Measurements from ENCODE around the gene MROH2A.

Gene MROH2A

DNA sequence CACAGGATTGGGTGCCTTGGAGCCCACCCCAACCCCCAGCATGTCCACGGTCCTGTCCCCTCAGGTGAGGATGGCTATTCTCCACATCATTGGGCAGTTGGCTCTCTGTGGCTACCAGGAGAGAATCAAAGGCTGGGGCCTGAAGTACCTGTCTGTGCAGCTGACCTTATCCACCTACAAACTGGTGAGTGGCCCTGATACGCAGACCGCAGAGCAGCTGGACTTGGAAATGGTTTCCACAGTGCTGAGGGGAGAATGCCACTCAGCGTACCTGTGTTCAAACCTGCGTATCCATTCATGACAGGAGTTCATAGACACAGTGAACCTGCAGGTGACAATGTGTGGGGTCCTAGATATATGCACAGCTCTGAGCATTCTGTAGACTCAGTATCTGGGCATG lies 21.6 kb downstream of the MROH2A start:
- no peak for DNase-seq (ENCODE audit: low spot score)

GRCh38 chr2:233800208-233800607 lies 22.1 kb downstream of the MROH2A start:
- no peak for DNase-seq (ENCODE audit: low spot score)

DNA sequence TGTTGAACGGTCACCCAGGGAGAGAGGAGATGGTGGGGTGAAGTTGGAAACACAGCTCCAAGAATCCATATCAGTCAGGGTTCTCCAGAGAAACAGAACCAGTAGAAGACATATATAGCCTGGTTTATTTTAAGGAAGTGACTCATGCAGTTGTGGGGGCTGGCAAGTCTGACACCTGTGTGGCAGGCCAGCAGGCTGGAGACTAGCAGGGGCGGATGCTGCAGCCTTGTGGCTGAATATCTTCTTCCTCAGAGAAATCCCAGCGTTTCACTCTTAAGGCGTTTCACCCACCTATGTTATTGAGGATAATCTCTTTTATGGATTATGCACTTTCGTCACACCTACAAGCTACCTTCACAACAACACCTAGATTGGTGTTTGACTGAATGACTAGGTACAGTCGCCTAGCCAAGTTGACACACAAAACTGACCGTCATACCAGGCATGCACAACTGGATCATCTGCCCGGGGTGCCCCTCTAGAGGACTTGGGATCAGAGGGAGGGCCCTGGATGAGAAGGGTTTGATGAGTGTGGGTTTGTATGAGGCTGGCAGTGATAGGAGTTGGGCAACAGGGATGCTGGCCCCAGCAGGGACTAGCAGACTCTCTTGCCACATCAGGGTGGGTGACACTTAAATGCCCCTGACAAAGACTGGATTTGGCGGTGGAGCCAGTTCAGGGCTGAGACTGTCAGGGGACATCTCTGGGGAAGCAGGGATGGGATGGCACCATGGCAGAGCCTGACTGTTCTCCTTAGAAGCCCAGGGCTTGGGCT lies 23.4 kb downstream of the MROH2A start:
- DNase-seq (ENCODE audit: low spot score) = peak; percentile 54

DNA sequence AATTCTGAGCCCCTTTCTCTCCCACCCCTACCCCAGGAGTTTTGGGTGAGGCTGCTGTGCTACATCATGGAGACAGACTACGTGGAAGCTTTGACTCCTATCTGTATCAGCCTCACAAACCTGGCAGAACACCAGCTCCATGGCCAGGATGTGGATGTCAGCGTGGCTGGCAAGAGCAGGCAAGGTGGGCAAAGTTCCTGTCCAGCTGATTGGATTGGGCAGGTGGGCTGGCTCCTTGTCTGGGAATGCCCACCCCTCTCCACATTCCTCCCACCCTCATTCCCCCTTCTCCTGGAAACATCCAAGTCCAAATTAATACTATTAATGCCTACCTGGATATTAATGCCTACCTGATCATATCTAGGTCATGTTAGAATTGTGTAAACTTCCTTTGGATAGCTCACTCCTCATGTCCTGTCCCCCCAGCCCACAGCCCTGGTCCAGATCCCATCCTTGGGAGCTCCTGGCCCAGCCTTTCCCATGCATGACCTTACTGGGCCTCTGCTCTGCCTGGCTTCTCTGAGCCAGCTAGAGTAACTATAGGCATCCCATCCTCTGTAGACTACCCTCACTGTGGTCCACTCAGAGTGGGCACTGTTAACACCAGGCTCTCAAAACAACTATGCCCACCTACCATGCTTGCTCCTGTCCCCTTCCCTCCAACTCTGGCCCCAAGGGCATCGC lies 24.1 kb downstream of the MROH2A start:
- DNase-seq (ENCODE audit: low spot score) = no peak

GRCh38 chr2:233803292-233803911 lies 25.3 kb downstream of the MROH2A start:
- DNase-seq (ENCODE audit: low spot score) = no peak

DNA sequence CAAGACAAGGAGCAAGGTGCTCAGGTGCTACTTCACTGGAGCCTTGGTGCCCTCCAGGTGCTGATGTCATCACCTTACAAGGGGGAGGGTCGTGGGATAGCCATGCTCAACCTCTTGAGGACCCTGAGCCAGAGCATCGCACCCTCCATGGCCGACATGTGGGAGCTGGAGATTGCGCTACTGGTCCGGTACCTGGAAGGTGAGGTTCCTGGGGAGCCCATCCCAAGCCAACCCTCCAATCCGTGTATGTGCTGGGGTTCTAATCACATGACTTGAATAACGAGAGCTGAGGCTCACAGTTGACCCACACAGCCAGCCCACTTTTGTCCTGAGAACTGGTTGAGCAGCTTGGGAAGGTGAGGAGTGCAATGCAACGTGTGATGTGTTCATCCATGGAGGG lies 25.9 kb downstream of the MROH2A start:
- DNase-seq (ENCODE audit: low spot score) = no peak

- no peak for DNase-seq (ENCODE audit: low spot score)
Measured at GRCh38 chr2:233807215-233807865, 29.2 kb downstream of the MROH2A start.

DNA sequence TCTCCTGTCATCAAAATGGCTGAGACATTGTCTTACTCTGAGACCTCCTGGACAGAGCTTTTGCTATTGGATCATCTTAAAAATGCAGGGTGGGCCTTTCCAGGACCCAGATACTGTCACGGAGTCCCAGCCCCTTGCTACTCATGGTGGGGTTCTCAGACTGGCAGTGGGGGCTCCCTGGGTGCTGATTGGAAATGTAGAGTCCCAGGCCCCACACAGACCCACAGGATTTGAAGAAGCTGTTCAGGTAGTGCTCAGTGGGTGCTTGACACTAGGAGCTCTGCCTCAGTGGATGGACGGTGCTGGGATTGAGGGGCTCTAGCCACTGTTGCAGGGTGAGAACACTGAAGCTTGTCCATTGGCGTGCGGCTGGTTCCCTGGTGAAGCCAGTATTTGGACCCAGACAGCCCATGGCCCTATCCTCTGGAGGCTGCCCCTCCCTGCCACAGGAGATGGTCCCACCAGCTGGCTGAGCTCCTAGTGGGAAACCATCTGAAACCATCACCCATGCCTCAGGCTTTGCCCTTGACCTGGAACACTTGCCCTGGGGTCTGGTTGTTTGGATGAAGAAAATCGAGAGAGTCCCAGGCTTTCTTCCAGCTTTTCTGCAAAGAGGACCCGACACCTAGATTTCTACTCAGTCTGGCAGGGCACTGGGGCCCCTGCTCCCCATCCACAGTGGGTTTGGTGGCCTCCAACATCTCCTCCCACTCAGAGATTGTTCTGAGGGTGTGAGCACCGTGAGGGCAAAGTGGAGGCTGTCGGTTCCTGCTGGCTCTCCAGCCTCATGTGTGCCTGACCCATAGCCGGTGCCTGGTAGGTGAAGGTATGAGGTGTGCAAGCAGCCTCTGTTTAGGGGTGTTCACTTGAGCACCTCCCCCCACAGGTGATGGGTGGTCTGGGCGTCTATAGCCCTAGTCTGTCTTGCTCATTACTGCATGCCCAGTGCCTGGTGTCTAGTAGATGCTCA lies 30.1 kb downstream of the MROH2A start:
- DNase-seq (ENCODE audit: low spot score) = no peak

DNA sequence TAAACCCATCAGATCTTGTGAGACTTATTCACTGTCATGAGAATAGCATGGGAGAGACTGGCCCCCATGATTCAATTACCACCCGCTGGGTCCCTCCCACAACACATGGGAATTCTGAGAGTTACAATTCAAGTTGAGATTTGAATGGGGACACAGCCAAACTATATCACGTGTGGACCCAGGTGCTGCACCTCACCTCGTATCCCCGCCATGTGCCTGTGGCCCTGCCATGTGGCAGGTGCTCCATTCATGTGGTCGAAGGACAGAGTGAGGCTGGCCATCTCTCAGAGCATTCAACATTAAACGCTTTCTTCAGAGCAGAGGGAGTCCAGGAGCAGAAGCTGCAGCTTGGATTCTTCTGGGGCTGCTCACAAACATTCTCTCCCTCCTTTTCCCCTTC lies 32.3 kb downstream of the MROH2A start:
- no peak for DNase-seq (ENCODE audit: low spot score)

DNA sequence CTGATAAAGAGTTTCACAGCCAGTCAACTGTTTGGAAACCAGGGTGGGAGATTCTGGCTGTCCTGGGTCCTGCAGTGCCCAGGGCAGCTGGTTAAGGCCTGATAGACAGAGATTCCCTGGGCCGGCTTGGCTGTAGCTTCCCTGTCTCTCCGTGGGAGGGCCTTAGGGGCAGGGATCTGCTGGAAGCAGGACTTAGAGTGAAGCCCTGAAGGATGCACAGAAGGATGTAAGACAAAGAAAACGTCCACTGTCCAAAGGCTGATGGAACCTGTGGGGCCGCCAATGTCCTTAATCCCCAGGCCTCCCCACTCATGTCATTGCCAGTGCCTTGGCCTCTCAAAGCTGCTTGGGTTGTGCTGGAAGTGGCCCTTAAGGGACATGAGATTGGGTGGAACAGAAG lies 33.0 kb downstream of the MROH2A start:
- no peak for DNase-seq (ENCODE audit: low spot score)

GRCh38 chr2:233811732-233812131 lies 33.6 kb downstream of the MROH2A start:
- no peak for DNase-seq (ENCODE audit: low spot score)

DNA sequence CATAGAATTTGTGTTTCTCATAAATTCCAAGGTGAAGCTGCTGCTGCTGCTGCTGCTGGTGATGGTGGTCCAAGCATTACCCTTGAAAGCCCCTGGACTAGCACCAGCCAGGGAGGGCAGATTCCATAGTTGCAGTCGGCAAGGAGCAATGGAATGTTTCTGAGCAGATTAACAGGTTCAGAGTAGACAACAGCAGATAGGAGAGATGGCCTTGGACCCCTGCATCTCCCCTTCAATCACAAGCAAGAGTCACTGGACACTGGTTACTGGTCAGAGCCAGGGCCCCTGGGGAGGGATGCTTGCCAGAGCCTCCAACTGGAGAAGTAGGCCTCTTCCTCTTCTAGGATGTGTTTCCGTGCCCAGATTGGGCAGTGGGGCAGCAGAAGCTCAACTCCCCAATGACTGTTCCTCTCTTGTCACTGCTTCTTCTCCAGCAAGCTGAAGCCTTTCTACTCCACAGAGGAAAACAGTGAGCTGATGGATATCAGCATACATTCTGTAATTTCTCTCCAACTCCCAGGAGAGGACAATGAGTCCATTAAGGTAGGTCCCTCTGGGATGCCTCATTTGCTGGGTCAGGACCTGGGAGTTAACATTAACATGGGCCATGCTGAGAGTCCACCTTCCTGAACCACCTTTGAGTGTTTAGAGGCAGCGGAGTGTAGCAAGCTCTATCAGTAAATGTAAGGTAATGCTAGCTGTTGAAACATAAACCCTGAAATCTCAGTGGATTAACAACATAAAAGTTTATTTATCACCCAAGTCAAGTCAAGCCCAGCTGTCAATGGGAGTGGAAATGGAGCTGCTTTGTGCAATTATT lies 35.3 kb downstream of the MROH2A start:
- DNase-seq (ENCODE audit: low spot score) = no peak

GRCh38 chr2:233814056-233814835 lies 36.1 kb downstream of the MROH2A start:
- no peak for DNase-seq (ENCODE audit: low spot score)

GRCh38 chr2:233815861-233816260 lies 37.7 kb downstream of the MROH2A start:
- no peak for DNase-seq (ENCODE audit: low spot score)

DNA sequence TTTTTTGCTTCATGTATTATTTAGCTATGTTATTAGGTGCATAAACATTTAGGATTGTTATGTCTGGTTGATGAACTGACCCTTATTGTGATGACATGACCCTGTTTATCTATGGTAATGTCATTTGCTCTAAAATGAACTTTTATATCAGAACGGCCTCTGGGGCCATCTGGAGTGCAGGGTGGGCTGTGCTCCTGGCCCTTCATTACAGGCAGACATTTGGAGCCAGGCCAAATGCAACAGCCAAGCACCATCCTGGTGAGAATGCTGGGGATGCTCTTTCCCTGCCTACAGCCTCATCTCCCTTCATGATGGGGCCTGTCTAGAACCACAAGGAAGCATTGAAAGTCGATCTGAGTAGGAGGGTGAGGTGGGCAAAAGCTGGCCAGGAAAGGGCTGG lies 38.2 kb downstream of the MROH2A start:
- DNase-seq (ENCODE audit: low spot score) = no peak

GRCh38 chr2:233816771-233817170 lies 38.6 kb downstream of the MROH2A start:
- no peak for DNase-seq (ENCODE audit: low spot score)

- no peak for DNase-seq (ENCODE audit: low spot score)
Measured at GRCh38 chr2:233817361-233817911, 39.3 kb downstream of the MROH2A start.

- no peak for DNase-seq (ENCODE audit: low spot score)
Measured at GRCh38 chr2:233817995-233818638, 40.0 kb downstream of the MROH2A start.
